GM18861 (cell line): ENCODE data around the gene TRNAU1AP.
"Not testable (repeated sequence)": the region's sequence is repeated elsewhere in the genome, so short reads cannot be mapped to it uniquely, and the experiment has no call there.

Source experiments
- ATAC-seq: cut with Tn5 transposase; IDR thresholded peaks from one replicate; pipeline ENCODE4 v1.9.1; 2021; ENCODE audit not compliant: unreplicated experiment

Gene TRNAU1AP

GRCh38 chr1:28521502-28522164 is 31.3 kb upstream of the TRNAU1AP start:
- no peak for ATAC-seq

- not testable (repeated sequence) for ATAC-seq
Measured at GRCh38 chr1:28522537-28522936, 30.3 kb upstream of the TRNAU1AP start.

GRCh38 chr1:28525002-28525642 is 27.8 kb upstream of the TRNAU1AP start:
- ATAC-seq, result not testable (repeated sequence)

GRCh38 chr1:28526886-28527285 is 26.0 kb upstream of the TRNAU1AP start:
- ATAC-seq, result no peak

GRCh38 chr1:28530456-28530855 is 22.4 kb upstream of the TRNAU1AP start:
- ATAC-seq, result no peak

GRCh38 chr1:28534671-28535070 is 18.2 kb upstream of the TRNAU1AP start:
- no peak for ATAC-seq

- no peak for ATAC-seq
Measured at GRCh38 chr1:28535180-28535579, 17.7 kb upstream of the TRNAU1AP start.

GRCh38 chr1:28537457-28538199 is 15.3 kb upstream of the TRNAU1AP start:
- ATAC-seq, result no peak

GRCh38 chr1:28538286-28538685 is 14.6 kb upstream of the TRNAU1AP start:
- ATAC-seq, result no peak

GRCh38 chr1:28540651-28541050 is 12.2 kb upstream of the TRNAU1AP start:
- no peak for ATAC-seq

- not testable (repeated sequence) for ATAC-seq
Measured at GRCh38 chr1:28541414-28542015, 11.4 kb upstream of the TRNAU1AP start.

GRCh38 chr1:28545246-28545628 is 7.6 kb upstream of the TRNAU1AP start:
- ATAC-seq, result no peak

- ATAC-seq, result no peak
Measured at GRCh38 chr1:28548318-28548717, 4.6 kb upstream of the TRNAU1AP start.

GRCh38 chr1:28551381-28551780 is 1.5 kb upstream of the TRNAU1AP start:
- no peak for ATAC-seq

GRCh38 chr1:28560886-28561285 is 8.0 kb downstream of the TRNAU1AP start:
- ATAC-seq, result no peak

GRCh38 chr1:28564310-28564709 is 11.4 kb downstream of the TRNAU1AP start:
- ATAC-seq, result no peak

GRCh38 chr1:28565040-28565439 is 12.2 kb downstream of the TRNAU1AP start:
- no peak for ATAC-seq

GRCh38 chr1:28565726-28566125 is 12.8 kb downstream of the TRNAU1AP start:
- ATAC-seq, result no peak

- ATAC-seq, result no peak
Measured at GRCh38 chr1:28566931-28567330, 14.0 kb downstream of the TRNAU1AP start.

GRCh38 chr1:28571911-28572310 is 19.0 kb downstream of the TRNAU1AP start:
- no peak for ATAC-seq

- ATAC-seq, result not testable (repeated sequence)
Measured at GRCh38 chr1:28572891-28573290, 20.0 kb downstream of the TRNAU1AP start.

GRCh38 chr1:28573564-28573963 is 20.7 kb downstream of the TRNAU1AP start:
- no peak for ATAC-seq
